GM19240 (cell line): ENCODE data around the gene DPYSL5.
A peak's percentile ranks its signal among the peaks of the same experiment; 100 is the strongest.

ENCODE experiments used
- DNase-seq: peaks from one replicate; pipeline ENCODE4 v3.0.0; 2011; ENCODE audit warnings: low spot score; ENCODE audit not compliant: insufficient read length

The DPYSL5 gene

GRCh38 chr2:26925100-26925791 is 77.3 kb downstream of the DPYSL5 start:
- no peak for DNase-seq

- DNase-seq: no peak
Measured at GRCh38 chr2:26927221-26927620, 79.3 kb downstream of the DPYSL5 start.

- DNase-seq: no peak
Measured at GRCh38 chr2:26932974-26933373, 85.0 kb downstream of the DPYSL5 start.

- no peak for DNase-seq
Measured at GRCh38 chr2:26933431-26934334, 85.8 kb downstream of the DPYSL5 start.

GRCh38 chr2:26934335-26934724 is 86.4 kb downstream of the DPYSL5 start:
- DNase-seq: no peak

GRCh38 chr2:26934985-26935384 is 87.1 kb downstream of the DPYSL5 start:
- DNase-seq: no peak

- no peak for DNase-seq
Measured at GRCh38 chr2:26936855-26937254, 88.9 kb downstream of the DPYSL5 start.

GRCh38 chr2:26938399-26939118 is 90.6 kb downstream of the DPYSL5 start:
- no peak for DNase-seq

- no peak for DNase-seq
Measured at GRCh38 chr2:26940001-26940400, 92.1 kb downstream of the DPYSL5 start.

GRCh38 chr2:26941486-26941885 is 93.6 kb downstream of the DPYSL5 start:
- DNase-seq: no peak

- DNase-seq: peak; percentile 78
Measured at GRCh38 chr2:26942543-26943295, 94.8 kb downstream of the DPYSL5 start.

- DNase-seq: no peak
Measured at GRCh38 chr2:26945991-26946750, 98.2 kb downstream of the DPYSL5 start.

GRCh38 chr2:26946841-26947784 is 99.2 kb downstream of the DPYSL5 start:
- DNase-seq: no peak

- no peak for DNase-seq
Measured at GRCh38 chr2:26948800-26949199, 100.9 kb downstream of the DPYSL5 start.

- DNase-seq: no peak
Measured at GRCh38 chr2:26950246-26950645, 102.3 kb downstream of the DPYSL5 start.

- DNase-seq: no peak
Measured at GRCh38 chr2:26951236-26951635, 103.3 kb downstream of the DPYSL5 start.

GRCh38 chr2:26952374-26952773 is 104.4 kb downstream of the DPYSL5 start:
- no peak for DNase-seq

- DNase-seq: no peak
Measured at GRCh38 chr2:26954135-26954534, 106.2 kb downstream of the DPYSL5 start.

- no peak for DNase-seq
Measured at GRCh38 chr2:26957041-26957440, 109.1 kb downstream of the DPYSL5 start.
